GM19463 (cell line): Measurements from ENCODE around the gene PRDM1.

ENCODE experiments used
- ATAC-seq: cut with Tn5 transposase; IDR thresholded peaks from one replicate; pipeline ENCODE4 v1.9.1; 2021; ENCODE audit warnings: mild to moderate bottlenecking, moderate library complexity; ENCODE audit not compliant: unreplicated experiment

Gene PRDM1

DNA sequence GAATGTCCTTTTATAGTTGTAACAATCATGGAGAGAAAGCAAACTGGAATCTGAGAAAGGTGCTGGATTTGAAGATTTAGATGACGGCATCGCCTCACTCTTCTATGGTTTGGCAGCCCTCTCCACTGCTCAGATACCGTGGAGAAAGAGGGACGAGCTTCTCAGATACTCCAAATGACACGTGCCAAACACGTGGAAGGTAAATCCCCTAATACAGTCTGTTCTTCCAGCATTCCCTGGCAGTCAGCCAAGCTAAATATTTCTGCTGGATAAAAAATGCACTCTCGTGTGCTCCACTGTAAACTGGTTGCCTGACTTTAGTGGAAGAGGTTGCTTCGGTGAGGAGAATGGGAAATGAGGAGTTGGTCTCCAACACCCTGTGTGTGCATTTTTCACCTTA lies 16.7 kb upstream of the PRDM1 start:
- no peak for ATAC-seq

DNA sequence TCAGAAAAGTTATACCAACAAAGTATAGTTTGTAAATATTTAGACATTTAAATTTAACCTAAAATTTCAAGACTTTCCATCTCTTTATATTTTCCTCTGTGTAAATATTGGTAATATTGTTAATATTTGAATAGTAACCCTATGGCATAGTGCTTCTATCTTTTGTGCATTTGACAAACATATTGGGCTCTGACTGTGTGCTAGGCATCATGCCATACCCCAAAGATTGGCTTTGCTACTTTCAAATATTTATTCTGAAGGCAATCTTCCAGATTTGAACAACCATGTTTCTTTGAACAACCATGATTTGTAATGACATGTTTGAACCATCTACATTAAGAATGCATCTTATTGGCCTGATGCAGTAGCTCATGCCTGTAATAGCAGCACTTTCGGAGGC lies 15.5 kb upstream of the PRDM1 start:
- no peak for ATAC-seq

DNA sequence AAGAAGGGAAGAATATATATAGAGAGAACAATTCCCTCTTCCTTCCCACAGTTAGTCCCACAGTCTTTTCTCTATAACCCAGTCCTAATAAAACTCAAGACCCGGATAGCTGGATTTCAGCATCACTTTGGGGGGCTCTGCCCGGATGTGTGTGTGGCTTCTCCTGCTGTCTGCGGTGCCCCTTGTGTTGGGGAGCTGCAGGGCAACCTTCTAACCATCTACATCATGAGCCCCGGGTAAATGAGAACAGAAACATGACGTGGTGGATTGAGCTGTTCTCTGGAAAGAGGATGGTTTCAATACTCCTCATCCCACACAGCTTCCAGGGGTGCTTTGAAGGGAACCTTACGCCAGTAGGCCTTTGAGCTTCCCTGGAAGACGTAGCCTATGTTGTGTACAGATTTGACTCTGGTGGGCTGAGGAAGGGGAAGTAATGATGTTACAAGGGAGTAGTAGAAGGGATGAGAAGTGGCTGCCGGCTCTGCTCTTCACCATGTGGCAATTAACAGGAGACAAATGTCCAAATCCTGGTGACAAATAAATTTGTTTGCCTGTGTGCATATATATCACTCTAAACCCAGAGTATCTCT lies 13.5 kb upstream of the PRDM1 start:
- ATAC-seq: no peak

DNA sequence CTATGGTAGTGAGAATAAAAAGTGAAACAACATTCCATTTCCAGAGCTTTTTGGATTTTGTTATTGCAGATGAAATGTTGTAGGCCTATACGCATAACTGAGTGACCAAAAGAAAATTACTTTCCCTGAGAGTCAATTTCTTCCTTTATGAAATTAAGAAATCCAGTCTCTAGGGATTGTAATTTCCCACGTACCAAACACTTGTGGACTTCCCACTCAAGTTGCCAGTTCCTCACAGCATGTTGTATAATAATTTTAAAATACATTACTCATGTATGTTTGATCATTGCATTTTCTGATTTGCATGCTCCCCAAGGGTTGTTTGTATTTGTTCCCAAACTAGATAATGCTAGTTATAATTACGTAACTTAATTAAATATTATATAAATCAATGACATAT lies 12.0 kb upstream of the PRDM1 start:
- ATAC-seq: no peak

DNA sequence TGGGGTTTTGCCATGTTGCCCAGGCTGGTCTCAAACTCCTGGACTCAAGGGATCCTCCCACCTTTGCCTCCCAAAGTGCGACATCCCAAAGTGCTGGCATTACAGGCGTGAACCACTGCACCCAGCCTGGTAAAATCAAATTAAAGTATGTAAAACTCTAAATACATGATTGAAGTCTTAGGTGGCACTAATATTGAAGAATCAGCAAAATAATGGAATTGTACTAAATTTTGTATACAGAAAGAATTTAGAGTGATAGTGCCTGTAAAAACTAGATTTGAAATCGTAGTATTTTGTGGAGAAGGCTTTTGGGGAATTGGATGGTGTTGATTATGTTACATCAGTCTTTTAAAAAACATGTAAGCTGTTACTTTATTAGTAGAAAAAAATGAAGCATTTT lies 10.0 kb upstream of the PRDM1 start:
- no peak for ATAC-seq

DNA sequence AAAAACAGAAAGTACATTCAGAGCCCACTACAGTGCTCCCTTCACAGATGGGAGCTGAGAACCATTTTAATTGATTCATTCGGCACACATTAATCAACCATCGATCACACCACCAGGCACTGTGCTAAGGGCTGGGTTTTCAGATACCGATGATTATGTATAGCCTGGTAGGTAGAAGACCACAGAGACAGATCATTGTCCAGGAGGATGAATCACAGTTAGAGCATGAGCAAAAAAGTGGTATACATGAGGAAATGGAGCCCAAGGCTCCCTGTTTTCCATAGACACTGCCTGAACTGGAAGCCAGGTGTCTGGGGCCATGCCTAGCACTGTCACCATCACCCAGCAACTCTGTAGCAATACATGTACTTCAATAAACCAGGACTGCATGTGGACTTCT lies 9.0 kb upstream of the PRDM1 start:
- ATAC-seq: no peak

DNA sequence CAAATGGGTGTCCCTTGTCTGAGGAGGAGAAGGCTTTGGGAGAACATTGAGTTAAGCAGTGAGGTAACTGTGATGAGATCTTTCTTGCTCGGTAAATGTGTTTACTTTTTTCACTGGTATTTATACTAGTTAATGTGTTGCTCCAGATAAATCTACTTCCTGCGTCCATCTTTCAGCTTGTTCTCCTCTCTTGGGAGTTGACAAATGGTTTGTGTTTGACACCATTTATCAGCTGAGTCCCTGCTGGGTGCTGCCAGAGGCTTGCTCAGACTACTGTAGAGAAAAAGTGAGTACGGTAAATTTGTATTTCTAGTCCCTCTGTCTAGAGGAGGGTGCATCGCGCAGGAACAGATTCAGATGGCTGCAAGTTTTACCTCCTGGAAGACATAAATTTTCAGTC lies 8.3 kb upstream of the PRDM1 start:
- ATAC-seq: no peak

DNA sequence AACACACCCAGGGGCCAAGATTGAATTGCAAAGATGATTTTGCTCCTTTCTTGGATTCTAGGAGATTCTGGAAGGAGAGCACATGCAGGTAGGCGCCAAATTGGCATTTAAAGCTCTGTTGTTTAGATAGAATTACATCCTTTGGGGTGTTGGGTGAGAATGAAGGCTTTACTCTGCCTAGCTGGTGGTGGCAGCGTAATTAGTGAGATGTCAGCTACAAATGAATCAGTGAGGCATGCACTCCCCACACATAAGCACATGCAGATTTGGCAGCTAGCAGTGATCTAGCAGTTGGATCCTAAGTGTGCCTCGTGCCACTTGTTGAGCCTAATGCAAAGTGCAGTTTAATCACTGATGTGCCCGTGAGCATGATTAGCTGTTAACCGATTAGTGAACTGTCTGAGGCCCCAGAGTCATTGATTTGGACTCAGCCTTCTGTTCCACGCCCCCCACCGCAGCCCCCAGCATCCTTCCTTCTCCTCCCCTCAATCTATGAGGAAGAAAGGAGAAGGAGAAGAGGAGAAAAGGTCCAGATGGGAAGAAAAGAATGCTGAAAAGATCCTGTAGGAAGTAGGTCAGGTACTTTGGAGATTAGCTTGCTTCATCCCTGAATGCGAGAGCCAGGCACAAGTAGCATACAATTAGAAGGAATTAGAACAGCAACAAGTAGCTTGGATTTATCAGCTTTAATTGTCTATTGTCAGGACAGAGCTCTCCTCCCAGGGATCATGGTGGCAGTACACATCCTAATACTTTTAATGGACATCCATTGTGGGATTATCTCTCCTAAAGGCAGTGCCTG lies 6.0 kb upstream of the PRDM1 start:
- no peak for ATAC-seq

DNA sequence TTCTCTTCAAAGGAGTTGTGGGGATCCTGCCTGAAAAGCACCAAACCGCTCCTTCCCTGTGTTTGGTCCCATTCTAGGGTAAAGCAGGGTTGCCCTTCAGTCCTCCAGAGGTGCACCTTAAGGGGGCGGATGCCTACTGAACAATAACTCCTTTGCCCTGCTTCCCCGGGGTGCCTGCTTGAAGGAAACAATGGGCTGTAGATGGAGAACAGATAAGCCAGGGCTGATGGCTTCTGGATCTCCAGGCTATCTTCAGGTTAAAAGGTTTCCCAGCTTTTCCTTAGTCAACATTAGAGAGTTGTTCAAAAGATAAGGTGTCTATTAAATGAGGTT lies 5.4 kb upstream of the PRDM1 start:
- ATAC-seq: no peak

DNA sequence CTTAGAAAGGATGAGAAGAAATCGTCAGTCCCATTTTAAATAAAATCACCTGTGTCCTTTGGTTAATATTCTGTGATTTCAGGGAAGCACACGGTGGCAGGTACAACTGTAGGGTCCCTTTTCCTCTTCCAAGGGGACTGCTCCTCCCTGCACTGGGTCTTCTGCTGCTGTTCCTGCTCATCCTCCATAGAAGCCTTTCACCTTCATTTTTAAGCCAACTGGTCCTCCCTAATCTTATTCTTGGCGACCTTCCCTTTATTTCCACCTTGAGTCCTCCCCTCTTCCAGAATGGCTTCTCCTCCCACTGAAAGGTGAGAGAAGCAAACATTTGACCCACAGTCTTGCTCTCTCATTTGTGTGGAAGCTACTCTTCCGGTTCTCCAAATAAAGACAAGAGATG lies 4.4 kb upstream of the PRDM1 start:
- no peak for ATAC-seq

DNA sequence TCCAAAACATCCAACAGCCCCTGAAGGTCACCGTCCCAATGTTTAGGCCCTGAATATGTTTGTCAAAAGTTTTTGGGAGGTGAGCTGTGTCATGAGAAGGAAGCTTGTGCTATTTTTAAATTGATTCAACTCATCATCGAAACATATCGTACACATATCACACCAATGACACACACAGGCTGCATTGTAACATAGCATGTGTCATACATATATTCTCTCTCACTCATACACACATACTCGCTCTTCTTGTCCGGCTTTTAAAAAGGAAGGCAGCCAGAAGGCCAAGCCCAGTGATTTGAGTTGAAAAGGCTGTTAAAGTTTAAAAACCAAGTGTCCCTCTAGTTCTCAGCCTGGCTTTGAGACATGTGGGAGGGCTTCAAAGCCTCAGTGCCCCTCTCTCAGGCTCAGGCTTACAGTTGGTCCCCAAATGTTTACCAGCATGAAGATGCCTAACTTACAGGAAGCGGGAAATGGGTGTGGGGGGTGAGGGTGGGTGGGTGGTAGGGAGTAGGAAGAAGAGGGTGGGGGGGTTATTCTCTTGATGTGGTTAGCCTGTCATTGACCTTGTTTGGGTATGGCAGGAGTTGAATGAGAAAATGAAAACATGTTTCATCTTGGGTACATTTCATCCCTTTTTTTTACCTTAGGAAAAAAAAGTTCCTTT lies 3.3 kb upstream of the PRDM1 start:
- no peak for ATAC-seq

DNA sequence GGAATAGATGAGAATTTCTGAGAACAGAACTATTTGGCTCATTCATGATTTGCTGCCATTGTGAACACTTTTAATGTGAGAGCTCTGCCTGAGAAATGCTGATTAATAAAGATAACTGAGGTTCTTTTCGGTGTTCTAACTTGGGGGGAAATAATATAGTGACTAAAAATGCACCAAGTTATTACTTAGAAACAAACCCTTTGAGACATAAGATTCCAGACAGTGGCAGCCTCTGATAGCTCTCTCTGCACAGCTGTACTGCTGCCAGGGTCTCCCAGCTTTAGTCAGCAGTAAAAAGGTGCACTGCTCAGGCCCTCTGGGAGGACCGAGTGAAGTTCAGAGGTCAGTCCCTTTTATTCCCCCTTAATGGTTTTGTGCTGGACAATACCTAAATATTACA lies 2.5 kb upstream of the PRDM1 start:
- ATAC-seq: no peak

DNA sequence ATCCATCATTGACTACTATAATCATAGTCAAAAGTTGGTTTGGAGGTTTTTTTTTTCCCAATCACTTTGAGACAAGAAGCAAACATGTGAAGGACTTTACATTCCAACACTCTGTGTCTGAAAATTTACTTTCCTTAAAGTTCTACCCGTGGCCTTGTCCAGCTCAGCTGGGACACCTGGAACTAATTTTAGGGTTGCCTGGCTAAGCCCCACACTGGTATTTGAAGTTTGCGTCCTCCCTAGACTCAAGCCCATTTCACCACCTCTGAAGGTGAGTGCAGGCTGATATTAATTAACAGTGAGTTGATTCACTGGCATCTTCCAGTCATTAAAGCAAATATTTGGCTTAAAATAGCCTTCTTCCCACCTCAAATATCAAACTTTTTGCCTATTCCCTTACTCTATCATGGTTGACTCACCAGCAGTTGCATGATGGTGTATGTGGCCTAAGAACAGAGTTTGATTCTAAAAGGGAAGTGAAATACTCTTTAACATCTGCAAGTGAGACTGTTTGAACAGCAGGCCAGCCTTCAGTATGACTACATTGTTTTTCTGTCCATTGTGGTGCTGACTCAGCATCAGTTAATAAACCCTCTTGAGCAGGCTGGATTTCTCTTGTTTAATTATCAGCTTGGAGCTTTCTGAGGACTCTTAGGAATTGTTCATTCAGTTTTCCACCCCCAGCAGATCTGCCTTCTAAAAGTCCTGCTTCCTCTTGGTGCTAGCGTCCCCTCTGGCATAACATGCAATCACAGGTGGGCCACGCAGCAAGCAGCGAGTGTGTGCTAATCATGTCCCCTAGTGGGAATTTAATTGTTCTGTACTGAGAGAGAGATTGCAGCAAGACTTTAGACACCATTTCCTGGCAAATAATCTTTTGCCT lies 1.8 kb upstream of the PRDM1 start:
- peak; percentile 58 for ATAC-seq

DNA sequence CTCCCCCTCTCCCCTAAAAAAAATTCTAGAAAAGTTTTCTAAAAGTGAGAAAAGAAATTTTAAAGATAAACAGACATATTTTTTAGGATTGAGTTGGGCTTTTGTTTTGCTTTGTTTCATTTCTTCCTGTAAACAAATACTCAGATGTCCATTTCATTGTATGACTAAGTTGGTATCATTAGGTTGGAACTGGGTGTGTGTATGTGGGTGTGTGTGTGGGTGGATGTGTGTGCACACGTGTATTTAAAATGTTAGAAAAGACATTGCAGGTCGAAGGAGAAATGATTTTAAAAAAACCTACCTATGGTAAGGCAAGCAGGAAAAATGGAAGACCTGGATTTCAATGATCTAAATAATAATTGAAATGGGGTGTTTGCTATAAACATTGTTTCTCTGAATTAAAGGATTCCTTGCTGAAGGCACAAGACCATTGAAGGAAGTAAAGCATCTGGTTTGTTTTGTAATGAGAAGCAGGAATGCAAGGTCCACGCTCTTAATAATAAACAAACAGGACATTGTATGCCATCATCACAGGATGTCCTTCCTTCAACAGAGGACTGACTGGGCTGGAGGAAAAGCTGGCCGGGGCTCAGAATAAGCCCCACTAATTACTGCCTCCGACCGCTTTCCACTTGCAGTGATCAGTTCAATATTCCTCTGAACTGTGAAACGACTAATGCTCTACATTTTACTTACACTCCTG lies 996 bp upstream of the PRDM1 start:
- no peak for ATAC-seq

DNA sequence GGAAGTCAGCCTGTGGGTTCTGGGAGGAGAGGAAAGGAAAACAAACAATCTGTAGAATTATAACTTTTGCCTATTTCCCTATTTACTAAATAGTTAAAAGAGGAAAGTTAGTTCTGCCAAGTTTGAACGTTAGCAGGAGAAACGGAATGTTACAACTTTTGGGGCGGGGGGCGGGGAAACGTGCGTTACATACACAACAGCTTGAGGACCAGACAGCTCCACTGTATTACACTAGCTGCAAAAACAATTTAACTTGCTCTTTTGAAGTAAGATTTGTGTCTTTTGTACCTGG lies 498 bp upstream of the PRDM1 start:
- ATAC-seq: no peak

DNA sequence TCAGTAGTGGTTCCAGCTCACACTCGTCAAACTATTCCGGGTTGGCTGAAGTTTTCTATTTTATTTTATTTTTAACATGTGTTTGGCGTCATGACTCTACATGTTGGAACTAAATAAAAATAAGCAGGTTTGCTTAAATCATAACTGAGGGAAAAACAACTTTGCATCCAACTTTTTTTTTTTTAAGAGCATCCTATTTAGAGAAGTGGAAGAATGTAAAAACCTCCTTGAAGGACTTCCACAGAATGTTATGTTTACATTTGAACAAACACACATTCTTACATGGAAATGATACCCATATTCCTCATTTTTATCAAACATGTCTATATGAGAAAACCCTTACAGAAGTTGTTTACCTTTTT lies 659 bp downstream of the PRDM1 start:
- no peak for ATAC-seq

DNA sequence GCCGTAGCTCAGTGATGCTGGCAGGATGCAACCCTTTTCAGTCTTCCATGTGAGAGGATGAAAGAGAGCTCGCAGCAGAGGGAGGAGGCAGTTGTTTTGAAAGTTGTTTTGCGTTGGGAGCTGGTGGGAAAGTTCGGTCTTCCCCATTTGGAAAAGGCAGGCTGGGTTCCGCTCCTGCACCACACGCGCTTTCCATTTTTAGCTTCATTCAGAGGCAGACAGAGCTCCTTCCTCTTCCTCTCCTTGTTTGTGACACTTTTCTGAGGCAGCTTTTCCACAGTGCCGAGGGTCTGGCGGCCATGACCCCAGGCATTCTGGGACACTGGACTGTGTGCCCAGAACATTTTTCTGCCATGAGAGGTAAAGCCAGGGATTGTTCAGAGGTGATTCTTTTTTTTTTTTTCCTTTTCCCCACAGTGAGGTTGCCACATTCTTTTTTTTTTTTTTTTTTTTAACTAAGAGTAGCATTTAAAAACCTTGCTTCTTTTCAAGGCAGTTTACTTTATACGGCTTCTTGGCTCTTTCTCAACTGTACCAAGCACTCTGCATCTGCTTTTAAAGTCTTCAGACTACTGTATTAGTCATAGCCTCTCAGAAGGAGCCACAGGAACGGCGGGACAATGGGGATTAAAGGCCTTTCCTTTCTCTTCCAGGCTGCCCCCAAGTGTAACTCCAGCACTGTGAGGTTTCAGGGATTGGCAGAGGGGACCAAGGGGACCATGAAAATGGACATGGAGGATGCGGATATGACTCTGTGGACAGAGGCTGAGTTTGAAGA lies 1.6 kb downstream of the PRDM1 start:
- ATAC-seq: no peak

DNA sequence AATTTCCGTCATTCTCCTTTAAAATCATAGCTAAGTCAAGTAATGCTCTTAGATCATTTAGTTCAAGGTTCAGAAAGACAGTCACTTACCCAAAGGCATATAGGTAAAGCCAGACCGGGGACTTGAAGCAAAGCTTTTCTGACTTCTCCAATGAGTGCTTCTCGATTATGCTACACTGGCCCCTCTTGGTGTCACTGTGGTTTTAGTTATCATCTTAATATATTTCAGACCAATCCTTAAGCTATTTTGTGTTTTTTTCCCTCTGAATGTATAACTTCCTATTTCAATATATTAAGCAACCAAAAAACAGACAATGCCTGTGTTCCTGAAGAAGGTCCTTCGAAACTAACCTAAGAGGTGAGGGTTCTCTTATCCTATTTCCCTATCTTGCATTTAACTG lies 3.9 kb downstream of the PRDM1 start:
- no peak for ATAC-seq

DNA sequence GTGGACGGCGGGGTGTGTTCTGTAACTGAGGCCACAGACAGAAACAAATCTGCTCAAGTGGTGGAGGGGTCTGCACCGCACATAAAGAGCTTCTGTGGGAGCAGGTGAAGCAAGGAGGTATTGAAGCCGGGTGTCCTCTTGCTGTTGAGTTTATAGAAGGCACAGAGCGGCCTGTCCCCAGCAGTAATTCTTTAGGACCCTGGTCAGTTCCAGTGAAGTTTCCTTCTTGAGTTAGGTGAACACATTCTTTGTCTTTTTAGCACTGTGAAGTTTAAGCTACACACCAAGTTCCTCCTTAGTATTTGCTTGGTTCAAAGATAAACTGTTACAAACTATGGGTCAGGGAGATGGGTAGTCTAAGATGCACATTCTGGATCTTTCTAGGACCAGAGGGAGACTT lies 6.1 kb downstream of the PRDM1 start:
- no peak for ATAC-seq

DNA sequence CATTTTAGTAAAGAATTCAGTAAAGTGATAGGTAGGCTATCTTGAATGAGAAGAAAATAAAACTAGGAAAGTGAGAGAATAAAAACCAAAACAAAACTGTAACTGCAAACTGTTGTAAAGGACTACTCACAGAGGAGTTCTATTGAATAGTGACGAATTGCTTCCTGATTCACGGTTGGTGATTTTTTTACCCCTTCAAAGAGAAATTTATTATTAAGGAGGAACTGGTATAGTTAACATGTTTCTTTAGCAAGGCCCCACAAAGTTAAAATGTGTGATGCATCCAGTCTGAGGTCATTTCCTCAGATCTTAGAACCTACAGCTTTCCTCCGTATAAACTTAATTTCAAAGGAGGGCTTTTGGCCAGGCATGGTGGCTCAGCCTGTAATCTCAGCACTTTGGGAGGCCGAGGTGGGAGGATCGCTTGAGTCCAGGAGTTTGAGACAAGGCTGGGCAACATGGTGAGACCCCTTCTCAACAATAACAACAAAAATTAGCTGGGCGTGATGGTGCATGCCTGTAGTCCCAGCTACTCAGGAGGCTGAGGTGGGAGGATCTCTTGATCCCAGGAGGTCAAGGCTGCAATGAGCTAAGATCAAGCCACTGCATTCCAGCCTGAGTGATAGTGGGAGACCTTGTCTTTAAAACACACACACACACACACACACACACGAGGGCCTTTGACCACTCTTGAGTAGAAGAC lies 8.3 kb downstream of the PRDM1 start:
- ATAC-seq: no peak
